ENCODE data around the gene CBFA2T2.

DNA sequence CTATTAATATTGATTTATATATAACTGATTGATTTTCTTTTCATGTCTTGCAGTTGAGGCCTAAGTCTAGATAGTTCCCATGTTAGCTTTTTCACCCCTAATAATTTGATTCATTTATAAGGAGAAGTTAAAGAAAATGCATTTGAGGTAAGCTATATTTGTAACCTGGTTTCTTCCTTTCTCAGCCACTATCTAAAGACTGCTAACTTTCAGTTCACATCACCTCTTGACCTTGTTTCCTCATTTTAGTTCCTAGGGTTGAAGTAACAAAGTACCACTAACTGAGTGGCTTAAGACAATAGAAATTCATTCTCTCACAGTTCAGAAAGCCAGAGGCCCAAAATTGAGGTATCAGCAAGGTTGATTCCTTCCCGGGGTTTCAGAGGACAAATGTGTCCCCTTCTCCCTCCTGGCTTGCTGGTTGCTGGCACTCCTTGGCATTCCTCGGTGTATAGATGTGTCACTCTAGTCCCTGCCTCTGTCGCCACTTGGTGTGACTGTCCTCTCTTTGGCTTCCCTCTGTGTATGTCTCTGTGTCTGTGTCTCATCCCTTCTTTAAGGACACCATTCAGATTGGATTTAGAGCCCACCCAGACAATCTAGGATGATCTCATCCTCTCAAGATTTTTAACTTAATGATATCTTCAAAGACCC is 116.3 kb downstream of the CBFA2T2 start:
- TF ChIP-seq, protein P1, sequence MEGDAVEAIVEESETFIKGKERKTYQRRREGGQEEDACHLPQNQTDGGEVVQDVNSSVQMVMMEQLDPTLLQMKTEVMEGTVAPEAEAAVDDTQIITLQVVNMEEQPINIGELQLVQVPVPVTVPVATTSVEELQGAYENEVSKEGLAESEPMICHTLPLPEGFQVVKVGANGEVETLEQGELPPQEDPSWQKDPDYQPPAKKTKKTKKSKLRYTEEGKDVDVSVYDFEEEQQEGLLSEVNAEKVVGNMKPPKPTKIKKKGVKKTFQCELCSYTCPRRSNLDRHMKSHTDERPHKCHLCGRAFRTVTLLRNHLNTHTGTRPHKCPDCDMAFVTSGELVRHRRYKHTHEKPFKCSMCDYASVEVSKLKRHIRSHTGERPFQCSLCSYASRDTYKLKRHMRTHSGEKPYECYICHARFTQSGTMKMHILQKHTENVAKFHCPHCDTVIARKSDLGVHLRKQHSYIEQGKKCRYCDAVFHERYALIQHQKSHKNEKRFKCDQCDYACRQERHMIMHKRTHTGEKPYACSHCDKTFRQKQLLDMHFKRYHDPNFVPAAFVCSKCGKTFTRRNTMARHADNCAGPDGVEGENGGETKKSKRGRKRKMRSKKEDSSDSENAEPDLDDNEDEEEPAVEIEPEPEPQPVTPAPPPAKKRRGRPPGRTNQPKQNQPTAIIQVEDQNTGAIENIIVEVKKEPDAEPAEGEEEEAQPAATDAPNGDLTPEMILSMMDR (conservative IDR thresholded peaks at IDR 0.05; ENCODE audit: low read depth, low read length) = no peak
- no peak for TF ChIP-seq EZH2 (IDR thresholded peaks at IDR 0.05; ENCODE audit: borderline replicate concordance, low read depth, low read length, poor library complexity, severe bottlenecking)

Data from A673 (cell line).